GM19463 (cell line): ENCODE measurements around the gene ERFL.
"Not testable (repeated sequence)": the region's sequence is repeated elsewhere in the genome, so short reads cannot be mapped to it uniquely, and the experiment has no call there.

Experiments
- ATAC-seq: cut with Tn5 transposase; IDR thresholded peaks from one replicate; pipeline ENCODE4 v1.9.1; 2021; ENCODE audit warnings: mild to moderate bottlenecking, moderate library complexity; ENCODE audit not compliant: unreplicated experiment

Gene ERFL

DNA sequence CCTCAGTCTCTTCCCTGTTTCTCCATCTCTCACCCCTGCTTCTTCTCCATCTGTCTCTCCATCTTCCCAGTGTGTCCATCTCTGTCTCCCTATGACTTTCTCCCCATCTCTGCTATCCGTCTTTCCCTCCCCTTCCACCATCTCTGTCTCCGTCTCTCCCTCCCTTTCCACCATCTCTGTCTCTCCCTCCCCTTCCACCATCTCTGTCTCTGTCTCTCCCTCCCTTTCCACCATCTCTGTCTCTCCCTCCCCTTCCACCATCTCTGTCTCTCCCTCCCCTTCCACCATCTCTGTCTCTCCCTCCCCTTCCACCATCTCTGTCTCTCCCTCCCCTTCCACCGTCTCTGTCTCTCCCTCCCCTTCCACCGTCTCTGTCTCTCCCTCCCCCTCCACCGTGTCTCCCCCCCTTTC, 13.8 kb downstream of the ERFL start:
- ATAC-seq, result not testable (repeated sequence)

DNA sequence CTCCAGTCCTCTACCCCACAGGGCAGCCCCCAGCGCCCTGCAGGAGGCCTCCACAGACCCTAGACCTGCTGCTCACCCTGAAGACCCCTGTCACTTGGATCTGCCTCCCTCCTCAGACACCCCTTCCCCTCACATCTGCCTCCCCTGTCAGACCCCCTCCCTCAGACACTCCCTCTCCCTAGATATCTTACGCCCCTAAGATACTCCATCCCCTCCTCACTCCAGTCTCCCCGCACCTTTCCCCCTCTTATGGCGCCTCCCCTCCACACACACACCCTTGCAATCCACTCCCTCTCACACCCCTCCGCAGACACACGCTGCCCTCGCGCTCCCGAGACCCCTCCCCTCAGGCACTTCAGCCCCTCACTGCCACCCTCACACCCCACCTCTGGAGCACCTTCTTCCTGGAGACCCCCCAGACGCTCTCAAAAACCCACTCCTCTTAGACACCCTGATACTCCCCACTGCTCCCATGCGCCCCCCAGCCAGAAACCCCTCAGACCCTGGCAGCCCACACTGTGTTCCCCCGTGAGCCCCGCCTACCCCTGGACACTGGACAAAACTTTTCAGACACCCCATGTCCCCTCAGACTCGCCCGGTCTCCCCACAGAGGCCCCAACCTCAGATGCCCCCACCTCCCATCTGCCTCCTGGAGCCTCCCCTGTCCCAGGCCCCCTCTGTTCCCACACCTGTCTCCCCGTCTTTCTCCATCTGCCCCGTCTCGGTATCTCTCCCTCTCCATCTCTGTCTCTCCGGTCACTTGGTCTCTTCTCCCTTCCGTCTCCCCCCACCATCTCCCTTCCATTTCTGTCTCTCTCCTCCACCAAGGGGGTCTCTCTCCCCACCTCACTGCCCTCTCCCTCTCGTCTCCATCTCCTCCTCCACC, 14.5 kb downstream of the ERFL start:
- ATAC-seq, result no peak

DNA sequence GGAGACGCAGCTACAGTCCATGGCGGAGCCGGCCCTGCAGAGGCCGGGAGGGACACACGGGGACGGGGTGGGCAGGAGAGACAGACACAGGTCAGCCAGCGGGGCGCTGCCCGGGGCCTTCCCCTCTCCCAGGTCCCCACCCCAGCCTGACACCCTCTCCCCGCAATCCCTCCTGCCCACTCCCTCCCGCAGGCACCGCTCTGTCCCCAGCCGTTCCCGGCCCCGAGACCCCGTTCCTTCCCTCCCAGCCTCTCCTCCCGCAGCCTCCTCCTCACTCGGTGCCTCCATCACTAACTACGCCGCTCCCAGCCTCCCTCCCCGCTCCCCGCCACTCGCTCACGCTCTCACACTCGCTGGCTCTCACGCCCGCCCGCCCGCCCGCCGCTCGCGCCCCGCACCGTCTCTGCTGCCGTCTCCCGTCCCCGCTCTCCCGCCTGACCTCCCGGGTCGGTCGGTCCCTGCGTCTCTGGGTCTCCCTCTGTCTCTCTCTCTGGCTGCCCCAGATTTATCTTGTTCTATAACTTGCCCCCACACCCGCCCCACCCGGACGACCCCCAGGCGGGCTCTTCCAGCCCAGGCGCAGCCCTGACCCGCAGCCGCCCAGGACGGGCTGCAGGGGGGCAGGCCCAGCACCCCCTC, 15.2 kb downstream of the ERFL start:
- no peak for ATAC-seq

DNA sequence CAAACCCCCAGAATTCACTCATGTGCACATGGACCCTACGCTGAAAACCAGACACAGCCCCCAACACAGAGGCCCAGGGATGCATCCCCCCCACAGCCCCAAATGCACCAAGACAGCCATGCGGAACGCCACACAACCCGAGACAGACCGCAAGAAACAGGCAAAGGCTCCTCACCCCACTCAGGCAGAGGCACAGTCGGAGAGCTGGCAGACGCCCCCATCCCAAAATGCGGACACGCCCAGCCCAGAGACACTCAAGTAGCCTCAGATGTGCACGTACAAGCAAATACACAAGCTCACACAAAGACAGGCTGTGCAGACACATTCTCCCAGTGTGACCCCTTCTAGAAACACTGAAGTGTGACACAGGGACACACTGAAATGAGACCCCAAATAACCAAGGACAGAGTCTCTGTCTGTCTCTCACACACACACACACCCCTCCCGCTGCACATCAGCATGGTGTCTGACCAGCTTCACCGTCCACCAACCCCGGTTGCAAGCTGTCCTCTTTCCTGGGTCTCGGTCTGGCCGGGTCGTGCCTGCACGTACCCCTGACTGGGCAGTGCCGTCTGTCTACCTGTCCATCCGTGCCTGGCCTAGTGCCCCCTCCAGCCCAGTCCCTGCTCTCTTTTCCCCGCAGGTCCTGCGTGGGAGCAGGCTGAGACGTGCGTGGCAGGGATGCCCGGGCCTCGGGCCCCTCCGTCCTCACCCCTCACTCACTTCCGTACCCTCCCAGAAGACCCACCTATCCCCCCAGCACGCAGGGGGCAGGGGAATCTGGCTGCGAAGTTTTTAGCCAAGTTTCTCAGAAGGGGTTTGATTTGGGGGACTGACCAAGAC, 16.1 kb downstream of the ERFL start:
- no peak for ATAC-seq

DNA sequence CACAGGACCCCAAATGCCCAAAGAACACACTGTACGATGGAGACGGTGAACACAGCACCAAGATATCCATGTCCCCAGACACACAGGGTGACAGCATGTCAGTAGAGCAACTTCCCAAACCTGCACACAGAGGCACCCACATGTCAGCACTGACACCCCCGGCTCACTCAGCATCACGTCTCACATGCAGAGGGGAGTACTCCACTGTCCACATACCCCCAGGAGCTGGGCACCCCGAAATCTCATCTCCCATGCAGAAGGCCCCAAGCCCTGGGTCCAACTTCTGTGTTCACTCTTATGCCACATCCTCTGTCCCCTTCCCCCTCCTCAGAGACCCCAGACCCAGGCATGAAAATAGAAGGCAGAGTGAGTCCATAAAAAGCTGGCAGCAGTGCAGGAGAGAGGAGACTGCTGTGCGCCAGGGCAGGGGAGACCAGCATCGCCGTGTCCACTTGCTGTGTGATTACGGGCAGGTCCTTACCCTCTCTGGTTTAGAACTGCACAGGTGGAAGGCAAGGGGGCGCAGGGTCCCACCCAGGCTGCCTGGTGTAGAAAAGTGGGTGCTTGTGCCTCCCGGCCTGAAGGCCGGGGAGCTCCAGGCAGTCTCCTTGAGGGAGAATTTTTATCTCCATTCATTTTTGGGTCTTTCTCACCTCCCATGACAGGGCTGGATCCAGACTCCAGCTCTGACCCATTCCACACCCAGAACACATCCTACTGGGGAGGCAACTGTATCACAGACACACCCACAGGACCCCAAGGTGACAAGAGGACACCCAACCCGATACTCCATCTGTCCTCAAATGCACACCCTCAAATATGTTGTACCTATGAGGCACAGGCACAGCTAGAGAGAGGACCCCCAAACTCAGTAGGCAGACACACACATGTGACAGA, 17.0 kb downstream of the ERFL start:
- ATAC-seq, result no peak

DNA sequence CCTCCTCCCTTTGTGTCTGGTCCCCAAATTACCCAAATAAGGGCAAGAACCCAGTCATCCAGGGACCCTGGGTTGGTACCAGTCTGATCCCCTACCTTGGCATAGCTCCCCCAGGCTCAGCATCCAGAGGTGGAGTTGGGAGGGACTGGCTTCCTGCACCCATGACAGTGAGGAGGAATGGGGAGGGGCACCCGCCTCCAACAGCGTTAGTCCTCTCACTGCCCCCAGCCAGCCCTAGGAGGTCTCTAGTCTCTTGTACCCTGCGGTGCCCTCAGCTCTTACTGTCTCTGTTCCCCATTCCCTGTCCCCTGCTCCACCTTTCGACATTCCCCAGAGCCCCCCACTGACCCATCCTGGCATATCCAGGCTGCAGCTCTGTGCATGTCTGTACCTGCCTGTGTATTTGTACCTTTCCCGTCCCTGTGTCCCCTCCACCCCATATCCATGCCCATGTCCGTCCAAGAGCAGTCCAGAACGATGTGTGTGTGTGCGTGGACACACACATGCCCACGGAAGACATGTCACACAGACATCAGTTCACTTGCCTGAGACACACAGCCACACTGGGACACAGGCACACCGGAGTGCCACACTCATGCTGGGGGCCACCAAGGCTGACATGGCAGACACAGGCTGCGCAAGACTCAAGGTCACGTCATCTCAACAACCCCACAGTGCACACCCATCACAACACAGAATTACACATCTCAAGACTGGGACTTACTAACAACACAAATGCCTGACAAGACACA, 17.8 kb downstream of the ERFL start:
- no peak for ATAC-seq

DNA sequence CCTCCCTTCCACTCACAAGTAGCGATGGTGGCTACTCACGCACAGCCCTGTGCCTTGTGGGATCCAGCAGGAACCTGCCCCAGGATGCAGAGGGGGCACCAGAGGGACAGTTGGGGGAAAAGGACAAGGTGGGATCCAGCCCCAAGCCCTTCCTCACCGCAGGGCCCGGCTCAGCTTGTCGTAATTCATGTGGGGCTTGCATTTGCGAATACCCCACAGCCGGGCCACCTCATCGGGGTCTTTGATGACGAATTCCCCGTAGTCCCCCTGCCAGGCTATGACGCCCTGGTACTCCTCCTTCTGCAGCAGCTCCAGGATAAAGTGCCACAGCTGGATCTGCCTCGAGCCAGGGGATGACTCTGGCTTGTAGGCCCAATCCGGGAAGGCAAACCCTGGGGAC, 18.5 kb downstream of the ERFL start:
- ATAC-seq, result no peak

DNA sequence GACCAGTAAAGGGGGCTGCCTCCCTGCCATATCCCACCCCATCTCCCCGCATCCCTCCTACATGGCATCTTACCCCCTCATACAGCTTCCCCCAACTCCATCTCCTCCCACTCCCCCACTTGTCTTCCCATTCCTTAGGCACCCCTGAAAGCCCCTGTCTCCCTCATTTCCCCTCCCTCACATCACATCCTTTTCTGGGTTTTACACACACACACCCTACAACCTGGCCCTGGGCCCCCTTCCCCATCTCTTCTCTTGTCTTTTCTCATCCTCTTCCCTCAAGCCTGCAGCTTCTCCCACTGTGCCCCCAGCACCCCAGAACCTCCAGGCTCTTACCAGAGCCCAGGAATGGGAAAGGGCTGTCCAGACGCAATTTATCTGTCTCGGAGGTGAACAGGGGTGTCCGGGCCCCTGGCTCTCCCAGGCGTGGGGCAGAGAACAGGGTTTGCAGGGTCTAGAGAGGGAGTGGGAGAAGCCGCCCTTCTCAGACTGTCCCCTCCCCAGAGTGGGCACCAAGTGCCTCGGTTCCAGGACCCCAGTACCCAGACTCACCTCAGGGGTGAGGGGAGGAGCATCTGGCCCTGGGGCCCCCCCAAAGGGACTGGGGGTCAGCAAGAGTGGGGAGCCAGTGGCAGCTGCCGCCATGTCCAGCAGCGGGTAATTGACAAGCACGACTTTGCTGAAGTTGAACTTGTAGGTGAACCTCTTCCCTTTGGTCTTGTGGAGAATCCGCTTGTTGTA, 19.4 kb downstream of the ERFL start:
- no peak for ATAC-seq

DNA sequence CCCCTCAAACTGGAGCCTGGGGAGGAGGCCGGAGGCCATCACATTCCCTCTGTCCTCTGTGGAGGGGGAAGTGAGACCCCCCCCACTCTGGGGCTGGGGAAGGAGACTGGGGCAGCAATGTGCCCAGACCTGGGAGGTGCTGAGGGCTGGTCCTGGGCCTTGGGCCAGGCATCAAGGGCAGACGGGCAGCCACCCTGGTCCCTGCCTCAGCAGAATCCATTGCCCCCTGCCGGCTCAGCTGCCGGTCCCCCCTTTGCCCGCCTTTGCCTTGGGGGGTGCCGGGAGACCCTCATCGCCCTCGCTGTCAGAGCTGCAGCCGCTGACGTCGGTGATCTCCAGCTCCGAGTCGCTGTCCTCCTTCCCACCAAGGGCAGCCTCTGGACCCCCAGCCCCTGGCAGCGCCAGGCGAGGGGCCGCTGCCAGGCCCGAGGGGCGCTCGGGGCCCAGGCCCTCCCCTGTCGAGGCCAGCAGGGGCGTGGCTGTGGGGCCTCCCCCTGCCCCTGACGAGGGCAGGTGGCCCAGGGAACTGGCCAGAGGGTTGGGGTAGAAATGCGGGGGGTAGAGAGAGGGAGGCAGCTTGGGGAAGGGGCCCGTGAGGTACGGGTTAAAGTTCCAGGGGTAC, 20.1 kb downstream of the ERFL start:
- ATAC-seq, result no peak

DNA sequence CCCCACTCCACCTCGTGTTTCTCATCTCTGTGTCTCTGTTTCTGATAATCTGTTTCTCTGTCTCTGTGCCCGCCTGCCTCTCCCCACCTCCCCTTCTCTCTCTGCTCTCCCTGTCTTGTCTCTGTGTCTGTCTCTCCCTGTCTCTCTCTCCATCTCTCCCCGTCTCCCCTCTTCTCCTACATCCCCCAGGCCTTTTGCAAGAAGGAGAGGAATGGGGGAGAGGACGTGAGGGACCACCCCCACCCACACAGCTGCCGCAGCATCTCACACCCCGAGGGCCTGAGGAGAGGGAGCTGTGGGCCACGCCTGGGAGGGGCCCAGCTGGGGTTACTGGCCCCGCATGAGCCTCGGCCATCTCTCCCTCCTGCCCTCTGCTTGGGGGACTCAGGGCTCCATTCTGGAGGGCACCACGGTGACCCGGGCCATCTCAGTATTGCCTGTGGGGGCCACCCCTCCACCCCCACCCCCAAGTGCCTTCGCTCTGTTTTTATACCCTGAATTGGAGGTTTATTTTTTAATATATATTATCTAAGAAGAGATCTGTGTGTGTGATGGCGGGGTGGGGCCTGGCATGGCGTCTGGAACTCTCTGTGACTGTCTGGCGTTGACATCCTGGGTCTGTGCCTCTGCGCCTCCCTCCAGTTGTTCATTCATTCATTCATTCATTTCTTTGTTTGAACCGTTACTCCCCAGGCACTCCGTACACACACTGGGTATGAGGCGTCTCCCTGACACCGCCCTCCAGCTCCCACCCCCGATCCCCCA, 21.2 kb downstream of the ERFL start:
- ATAC-seq, result no peak

DNA sequence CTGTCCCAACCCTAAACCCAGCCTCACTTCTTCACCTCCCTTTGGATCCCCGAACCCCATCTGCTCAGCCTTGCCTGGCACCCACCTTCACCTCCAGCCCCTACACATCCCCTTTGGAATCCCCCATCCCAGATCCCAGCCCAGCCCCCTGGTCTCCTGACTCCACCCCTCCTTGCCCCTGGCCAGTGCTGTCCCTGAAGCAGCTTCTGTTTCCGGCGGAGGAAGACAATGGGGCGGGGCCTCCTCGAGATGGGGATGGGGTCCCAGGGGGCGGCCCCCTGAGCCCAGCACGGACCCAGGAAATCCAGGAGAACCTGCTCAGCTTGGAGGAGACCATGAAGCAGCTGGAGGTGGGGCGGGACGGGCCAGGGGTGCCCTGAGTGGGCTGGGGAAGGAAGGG, 22.0 kb downstream of the ERFL start:
- no peak for ATAC-seq

DNA sequence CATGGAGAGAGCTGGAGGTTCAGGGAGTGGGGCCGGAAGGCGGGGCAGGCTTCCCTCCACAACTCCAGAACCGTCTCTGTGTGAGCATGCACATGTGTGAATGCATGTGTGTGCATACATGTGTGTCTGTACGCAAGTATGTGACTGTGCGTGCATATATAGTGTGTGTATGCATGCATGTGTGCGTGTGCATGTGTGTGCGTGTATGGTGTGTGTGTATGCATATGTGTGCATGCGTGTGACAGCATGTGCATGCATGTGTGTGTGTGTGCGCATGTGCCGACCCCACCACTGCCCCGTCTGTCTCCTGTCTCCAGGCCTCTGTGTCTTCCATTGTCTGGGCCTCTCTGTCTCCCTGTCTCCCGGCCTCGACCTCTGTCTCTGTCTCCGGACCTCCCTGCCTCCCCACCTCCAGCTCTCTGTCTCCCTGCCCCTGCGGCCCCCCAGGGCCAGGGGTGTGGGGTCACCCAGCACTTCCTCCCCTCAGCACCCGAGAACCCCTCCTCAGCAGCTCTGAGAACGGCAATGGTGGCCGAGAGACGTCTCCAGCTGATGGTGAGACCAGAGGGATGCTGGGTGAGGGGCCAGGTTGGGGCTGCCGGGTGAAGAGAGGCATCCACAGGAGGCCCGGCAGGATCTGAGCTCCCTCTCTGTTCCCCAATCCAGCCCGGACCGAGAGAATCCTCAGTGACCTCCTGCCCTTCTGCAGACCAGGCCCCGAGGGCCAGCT, 22.8 kb downstream of the ERFL start:
- ATAC-seq, result no peak

DNA sequence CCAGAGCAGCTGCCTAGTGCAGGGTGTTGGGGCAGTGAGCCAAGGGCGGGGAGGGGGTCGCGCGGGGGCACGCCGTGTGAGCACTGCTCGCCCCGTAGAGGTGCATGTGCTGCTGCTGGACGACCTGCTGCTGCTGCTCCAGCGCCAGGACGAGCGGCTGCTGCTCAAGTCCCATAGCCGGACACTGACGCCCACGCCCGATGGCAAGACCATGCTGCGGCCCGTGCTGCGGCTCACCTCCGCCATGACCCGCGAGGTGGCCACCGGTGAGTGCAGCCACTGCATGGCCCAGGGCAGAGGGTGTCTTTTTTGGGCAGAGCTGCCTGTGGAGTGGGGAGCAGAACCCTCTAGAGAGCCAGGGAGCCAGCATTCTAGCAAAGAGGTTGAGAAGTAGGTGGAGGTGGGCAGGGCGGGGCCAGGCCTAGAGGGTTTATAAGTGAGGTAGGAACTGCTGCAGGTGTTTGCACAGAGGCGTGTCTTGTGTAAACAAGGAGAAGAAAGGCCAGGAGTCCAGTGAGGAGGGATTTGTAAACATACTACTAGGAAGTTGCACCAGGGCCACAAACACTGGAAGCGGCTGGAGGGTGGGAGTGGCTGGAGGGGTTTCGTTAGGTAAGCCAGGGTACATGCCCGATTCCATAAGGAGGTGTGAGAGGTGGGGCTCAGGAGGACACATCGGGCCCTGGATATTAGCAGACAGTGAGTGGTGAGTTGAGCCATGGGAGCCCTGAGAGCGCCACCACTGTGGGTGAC, 24.0 kb downstream of the ERFL start:
- ATAC-seq, result no peak

DNA sequence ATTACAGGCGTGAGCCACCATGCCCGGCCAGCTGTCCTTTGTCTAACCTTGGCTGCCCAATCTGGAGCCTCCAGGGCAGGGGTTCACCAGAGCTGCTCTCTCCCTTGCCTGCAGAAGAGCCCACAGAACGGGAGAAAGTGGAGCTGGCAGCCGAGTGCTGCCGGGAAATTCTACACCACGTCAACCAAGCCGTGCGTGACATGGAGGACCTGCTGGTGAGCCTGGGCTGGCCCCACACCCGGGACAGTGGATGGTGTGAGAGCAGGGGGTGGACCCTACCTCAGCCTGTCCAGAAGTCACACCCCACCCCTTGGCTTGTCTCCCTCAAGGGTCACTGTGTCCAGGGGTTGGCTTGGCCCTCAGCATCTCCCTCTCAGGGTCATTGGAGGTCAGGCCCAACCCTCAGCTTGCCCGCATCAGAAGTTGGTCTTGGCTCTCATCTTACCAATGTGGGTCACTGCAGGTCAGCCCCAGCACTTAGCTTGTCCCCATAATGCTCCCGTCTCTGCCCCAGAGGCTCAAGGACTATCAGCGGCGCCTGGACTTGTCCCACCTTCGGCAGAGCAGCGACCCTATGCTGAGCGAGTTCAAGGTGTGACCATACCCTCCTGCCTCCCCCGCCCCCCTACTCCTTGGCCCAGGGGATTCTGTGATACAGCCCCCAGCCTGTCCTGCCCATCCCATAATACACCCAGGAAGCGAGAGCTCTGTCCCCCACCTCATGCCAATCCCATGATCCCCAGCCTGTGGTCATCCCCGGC, 24.9 kb downstream of the ERFL start:
- no peak for ATAC-seq

DNA sequence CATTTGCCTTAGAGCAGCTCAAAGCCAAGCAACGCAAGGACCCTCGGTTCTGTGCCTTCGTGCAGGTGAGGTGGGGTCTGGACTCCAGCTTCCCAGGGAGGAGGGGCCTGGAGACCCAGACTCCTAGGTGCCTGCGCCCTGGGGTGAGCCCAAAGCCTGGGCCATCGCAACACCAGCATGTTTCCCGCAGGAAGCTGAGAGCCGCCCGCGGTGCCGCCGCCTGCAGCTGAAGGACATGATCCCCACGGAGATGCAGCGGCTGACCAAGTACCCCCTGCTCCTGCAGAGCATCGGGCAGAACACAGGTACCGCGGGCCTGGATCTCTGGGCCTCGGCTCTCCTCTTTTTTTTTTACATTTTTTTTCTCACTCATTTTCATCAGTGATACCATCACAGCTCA, 25.7 kb downstream of the ERFL start:
- no peak for ATAC-seq
